Kidney (tissue), 14 donors: Measurements from ENCODE around the gene CASP9. TPM values are rescaled to one million over a fixed set of nuclear protein-coding genes. Genes with fewer than 3 reads are reported as not detected.
"Not testable (repeated sequence)": the region's sequence is repeated elsewhere in the genome, so short reads cannot be mapped to it uniquely, and the experiment has no call there.

Experiments
- DNase-seq, 5 donors: peaks; one replicate each; pipeline ENCODE4 v3.0.0-alpha.2; 2013 to 2020
- FAIRE-seq: peaks from 2 replicates; lab custom pipeline; 2012; peaks lifted over from hg19 to GRCh38; lab: Jason Lieb, UNC
- H3K27ac ChIP-seq, 2 donors: one replicate each; pipeline ENCODE4 v1.7.0; 2013; ENCODE audit warnings: low read depth in 2 of 2, low read length in 2 of 2, inconsistent platforms in 1 of 2
- H3K27me3 ChIP-seq: one replicate; pipeline ENCODE4 v1.7.1; 2013; ENCODE audit warnings: low read length, inconsistent platforms; ENCODE audit not compliant: control insufficient read depth, insufficient read depth
- H3K36me3 ChIP-seq, 3 donors: one replicate each; pipeline versions ENCODE4 v1.7.0 to v1.7.1; 2013; ENCODE audit warnings: low read length in 3 of 3, control low read depth in 1 of 3, inconsistent platforms in 1 of 3; ENCODE audit not compliant: insufficient read depth in 3 of 3, control insufficient read depth in 2 of 3
- H3K4me1 ChIP-seq, 3 donors: one replicate each; pipeline versions ENCODE4 v1.7.0 to v1.7.1; 2013; ENCODE audit warnings: low read length in 3 of 3, inconsistent platforms in 1 of 3, low read depth in 1 of 3; ENCODE audit not compliant: control insufficient read depth in 2 of 3, insufficient read depth in 2 of 3
- H3K4me3 ChIP-seq, 3 donors: one replicate each; pipeline versions ENCODE4 v1.7.0 to v1.8.1; 2013; ENCODE audit warnings: low read length in 3 of 3, control low read depth in 1 of 3, inconsistent platforms in 1 of 3
- H3K9ac ChIP-seq, 3 donors: one replicate each; pipeline versions ENCODE4 v1.7.0 to v1.7.1; 2013; ENCODE audit warnings: low read length in 3 of 3, control low read depth in 1 of 3, inconsistent platforms in 1 of 3
- H3K9me3 ChIP-seq, 3 donors: one replicate each; pipeline versions ENCODE4 v1.7.0 to v1.7.1; 2013; ENCODE audit warnings: low read length in 3 of 3, control low read depth in 1 of 3, inconsistent platforms in 1 of 3; ENCODE audit not compliant: control insufficient read depth in 2 of 3, insufficient read depth in 1 of 3
- CTCF ChIP-seq: IDR thresholded peaks from 3 replicates; pipeline ENCODE4 v1.5.1; 2012; ENCODE audit warnings: mild to moderate bottlenecking, moderate library complexity, borderline replicate concordance; ENCODE audit not compliant: insufficient read depth; ENCODE audit errors: extremely low read depth
- intact Hi-C: fragments of 100-400 bp; cut with DNase I; formaldehyde crosslinking; loops from one replicate; pipeline ENCODE4 v1.11.1; 2022
- polyA plus RNA-seq: library from polyadenylated mRNA; stranded (reverse); fragments of 350-450 nt; fragmentation: Illumina TruSeq; extraction: RNeasy Lipid Tissue Mini Kit (QIAGEN cat#74804); gene quantifications from one replicate; pipeline ENCODE4 v1.2.3, GENCODE V29; 2014; ENCODE audit warnings: low read depth, low replicate concordance; ENCODE audit not compliant: insufficient read depth
- total RNA-seq: library from RNA; stranded (reverse); fragmentation: NEBNext Ultra II Directional; extraction: Animal tissue kit (Norgen Biotek cat#: 25700); gene quantifications from one replicate; pipeline ENCODE4 v1.2.1, GENCODE V29; 2021
- donor health status: control.
- donor health status: control.
- donor health status: control.
- donor health status: control.
- donor health status: control.
- donor health status: DM: yes; HTN: yes; CAD: no.
- donor health status: Normal renal cell carcinoma (clear cell type).

CASP9 gene
- total and polyA plus RNA-seq, 2 donors from 2014 or later, result 18.2 to 20.1 TPM

GRCh38 chr1:15468145-15468544 is 55.9 kb downstream of the CASP9 start:
- no peak for TF ChIP-seq CTCF
- no peaks in the 10 kb centered on the region for H3K4me1 ChIP-seq
- FAIRE-seq, result no peak

GRCh38 chr1:15466955-15467625 is 56.9 kb downstream of the CASP9 start:
- H3K4me3 ChIP-seq, intact Hi-C loops, H3K27ac ChIP-seq, H3K4me1 ChIP-seq, H3K27me3 ChIP-seq, FAIRE-seq, H3K9ac ChIP-seq, DNase-seq, H3K9me3 ChIP-seq, H3K36me3 ChIP-seq: not testable (repeated sequence)

More at GRCh38 chr1:15468145-15468544, 55.9 kb downstream of the CASP9 start:
- Histone ChIP-seq H3K9me3 (no peaks in the 10 kb centered on the region), H3K36me3 (no peaks in the 10 kb centered on the region), H3K27me3 (no peaks in the 10 kb centered on the region), H3K27ac (no peak overlapping the region), H3K9ac (no peak overlapping the region), H3K4me3 (no peak overlapping the region)
- intact Hi-C loops, result no loop called here
- DNase-seq, result no peak

GRCh38 chr1:15465674-15466073 is 58.3 kb downstream of the CASP9 start:
- H3K27ac ChIP-seq, result no peak overlapping the region
- intact Hi-C loops, result no loop called here
- no peak overlapping the region for H3K9ac ChIP-seq
- no peak for TF ChIP-seq CTCF
- no peaks in the 10 kb centered on the region for H3K36me3 ChIP-seq
- no peak overlapping the region for H3K4me3 ChIP-seq
- no peak for FAIRE-seq
- H3K4me1 ChIP-seq, result no peaks in the 10 kb centered on the region
- DNase-seq, result no peak
- H3K9me3 ChIP-seq, result no peaks in the 10 kb centered on the region
- H3K27me3 ChIP-seq, result no peaks in the 10 kb centered on the region

GRCh38 chr1:15463926-15464322 is 60.1 kb downstream of the CASP9 start:
- H3K27me3 ChIP-seq, H3K4me3 ChIP-seq, FAIRE-seq, intact Hi-C loops, H3K9me3 ChIP-seq, DNase-seq, H3K27ac ChIP-seq, H3K36me3 ChIP-seq, H3K9ac ChIP-seq, H3K4me1 ChIP-seq: not testable (repeated sequence)

GRCh38 chr1:15463064-15463800 is 60.8 kb downstream of the CASP9 start:
- intact Hi-C loops, FAIRE-seq, H3K9me3 ChIP-seq, H3K27ac ChIP-seq, H3K9ac ChIP-seq, H3K4me3 ChIP-seq, H3K27me3 ChIP-seq, H3K4me1 ChIP-seq, H3K36me3 ChIP-seq: not testable (repeated sequence)
- peak in 4 of 5 donors; percentile 61 to 69 (median 65) for DNase-seq
